ENCODE measurements around the gene FAM227A.
"Not testable (repeated sequence)": the region's sequence is repeated elsewhere in the genome, so short reads cannot be mapped to it uniquely, and the experiment has no call there.

Gene FAM227A

GRCh38 chr22:38611559-38611958, 44.6 kb downstream of the FAM227A start:
- no peak for DNase-seq (ENCODE audit: low read depth in 2 of 2)

DNA sequence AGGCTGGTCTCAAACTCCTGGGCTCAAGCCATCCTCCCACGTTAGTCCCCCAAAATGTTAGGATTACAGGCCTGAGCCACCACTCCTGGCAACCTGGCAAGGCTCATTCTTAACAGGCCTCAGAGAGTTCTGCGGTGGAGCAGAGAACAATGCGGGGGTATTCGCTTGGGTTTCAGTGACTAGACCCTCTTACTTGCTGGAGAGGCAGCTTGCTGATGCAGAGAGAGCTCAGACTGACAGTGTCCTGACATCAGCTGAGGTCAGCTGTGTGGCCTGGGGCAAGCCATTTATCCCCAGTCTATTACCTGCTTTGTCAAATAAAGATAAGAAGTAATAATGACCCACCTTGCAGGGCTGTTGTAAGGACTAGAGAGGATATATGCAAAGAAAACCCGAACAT, 46.0 kb downstream of the FAM227A start:
- DNase-seq (ENCODE audit: low read depth in 2 of 2) = no peak

GRCh38 chr22:38608992-38609750, 47.0 kb downstream of the FAM227A start:
- DNase-seq (ENCODE audit: low read depth in 2 of 2) = no peak

DNA sequence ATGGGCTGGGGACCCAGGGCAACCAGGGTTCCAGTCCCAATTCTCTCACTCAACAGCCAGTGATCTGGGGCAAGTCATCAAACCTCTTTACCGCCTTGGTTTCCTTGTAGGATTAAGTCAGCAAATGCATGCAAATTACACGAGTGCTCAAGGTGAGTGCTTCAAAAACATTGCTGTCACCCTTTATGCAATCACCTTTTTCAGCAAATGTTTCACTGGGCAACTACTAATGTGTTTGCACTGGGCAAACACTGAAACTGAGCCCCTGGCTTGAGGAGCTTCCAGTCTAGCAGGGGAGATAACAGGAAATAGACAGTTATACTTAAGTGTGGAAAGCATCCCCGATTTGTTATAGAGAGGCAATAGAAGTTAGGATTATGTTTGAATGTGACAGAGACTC, 48.5 kb downstream of the FAM227A start:
- no peak for DNase-seq (ENCODE audit: low read depth in 2 of 2)

DNA sequence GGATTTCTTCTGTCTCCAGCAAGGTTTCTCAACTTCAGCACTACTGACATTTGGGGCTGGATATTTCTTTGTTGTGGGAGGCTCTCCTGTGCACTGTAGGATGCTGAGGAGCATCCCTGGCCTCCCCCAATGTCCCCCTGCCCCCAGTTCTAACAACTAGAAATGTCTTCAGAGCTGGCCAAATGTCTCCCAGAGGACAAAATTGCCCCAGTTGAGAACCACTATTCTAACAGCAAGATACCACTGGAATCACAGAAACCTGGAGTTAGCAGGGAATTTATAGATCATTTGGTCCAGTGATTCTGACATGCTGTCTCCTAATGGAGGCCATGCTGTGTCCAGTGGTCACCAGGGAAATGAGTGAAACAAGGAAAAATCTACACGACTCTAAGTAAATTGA, 54.0 kb downstream of the FAM227A start:
- DNase-seq (ENCODE audit: low read depth in 2 of 2) = no peak

DNA sequence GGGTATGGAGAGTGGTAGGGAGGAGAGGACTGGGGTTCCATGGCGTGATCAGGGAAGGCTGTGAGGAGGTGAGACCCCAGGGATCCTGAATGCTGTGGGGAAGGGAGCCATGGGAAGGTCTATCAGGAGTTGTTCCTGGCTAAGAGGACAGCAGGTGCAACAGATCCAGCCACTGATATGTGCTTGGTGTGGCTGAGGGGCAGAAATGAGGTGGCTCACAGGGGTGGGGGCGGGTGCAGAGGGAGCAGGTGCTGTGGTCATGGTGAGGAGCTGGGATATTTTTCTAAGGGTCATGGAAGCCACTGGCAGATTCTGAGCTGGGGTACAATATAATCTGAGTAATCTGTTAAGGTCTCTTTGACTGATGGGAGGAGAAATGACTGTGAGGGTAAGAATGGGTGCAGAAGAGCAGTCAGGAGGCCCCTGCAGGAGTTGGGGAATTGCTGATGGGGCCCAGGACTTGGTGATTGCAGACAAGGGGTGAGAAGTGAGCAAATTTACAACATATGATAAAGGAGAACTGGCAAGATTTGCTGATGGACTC, 54.9 kb downstream of the FAM227A start:
- DNase-seq (ENCODE audit: low read depth in 2 of 2) = no peak

DNA sequence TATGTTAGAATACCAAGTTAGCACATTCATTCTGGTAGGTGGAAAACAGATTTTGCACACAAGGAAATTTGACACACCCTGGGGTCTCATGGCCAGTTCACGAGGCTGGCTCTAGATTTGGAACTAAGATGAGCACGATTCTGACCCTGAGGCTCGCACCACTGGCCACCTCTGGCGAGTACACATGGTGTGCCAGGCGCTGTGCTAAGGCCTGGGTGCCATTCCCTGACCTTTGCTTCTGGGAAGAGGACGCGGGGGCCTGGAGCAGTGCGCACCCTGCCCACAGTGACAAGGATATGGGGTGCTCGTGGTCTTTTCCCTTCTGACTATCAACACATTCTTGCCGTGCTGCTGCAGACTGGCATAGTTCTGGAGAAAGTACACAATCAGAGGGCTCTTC, 56.7 kb downstream of the FAM227A start:
- DNase-seq (ENCODE audit: low read depth in 2 of 2) = no peak

GRCh38 chr22:38582923-38583322, 73.3 kb downstream of the FAM227A start:
- DNase-seq (ENCODE audit: low read depth in 2 of 2) = not testable (repeated sequence)

GRCh38 chr22:38578505-38578904, 77.7 kb downstream of the FAM227A start:
- no peak for DNase-seq (ENCODE audit: low read depth in 2 of 2)

- DNase-seq (ENCODE audit: low read depth in 2 of 2) = peak in 1 of 2 donors; percentile 3
Observed at GRCh38 chr22:38572065-38572464, 84.1 kb downstream of the FAM227A start.

DNA sequence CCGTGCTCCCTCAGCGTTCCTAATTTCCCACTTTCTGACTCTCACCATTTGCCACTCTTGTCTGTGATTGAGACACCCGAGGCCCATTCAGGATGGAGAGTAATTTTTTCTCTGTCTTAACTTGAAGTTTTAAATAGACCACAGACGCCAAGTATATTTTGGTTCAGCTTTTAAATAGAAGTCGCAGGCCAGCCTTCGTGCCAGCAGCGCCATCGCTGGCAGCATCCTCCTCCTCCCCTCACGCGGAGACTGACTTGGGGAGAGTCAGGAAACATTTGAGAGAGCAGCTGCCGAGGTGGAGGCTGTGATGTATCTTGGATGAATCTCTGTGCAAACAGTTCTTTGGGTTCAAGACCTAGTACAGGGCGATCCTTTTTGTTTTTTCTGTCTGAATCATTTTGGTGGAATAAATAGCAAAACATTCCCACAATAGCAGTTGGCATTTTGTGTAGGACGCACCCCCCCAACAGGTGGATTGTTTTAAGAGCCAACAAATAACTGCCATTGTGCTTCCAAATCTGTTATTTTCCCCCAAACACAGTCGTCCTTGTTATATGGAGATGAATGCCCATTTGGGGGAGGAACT, 85.3 kb downstream of the FAM227A start:
- DNase-seq (ENCODE audit: low read depth in 2 of 2) = peak in 1 of 2 donors; percentile 2

GRCh38 chr22:38569972-38570778, 86.0 kb downstream of the FAM227A start, which contains the start of gene DMC1:
TSS of gene DMC1 (minus strand) at chr22:38570183. CDS start at chr22:38568256, 1,927 bp downstream.
- peak; percentile 94 to 98 for DNase-seq (ENCODE audit: low read depth in 2 of 2)

GRCh38 chr22:38569181-38569971, 86.8 kb downstream of the FAM227A start:
- DNase-seq (ENCODE audit: low read depth in 2 of 2) = no peak

DNA sequence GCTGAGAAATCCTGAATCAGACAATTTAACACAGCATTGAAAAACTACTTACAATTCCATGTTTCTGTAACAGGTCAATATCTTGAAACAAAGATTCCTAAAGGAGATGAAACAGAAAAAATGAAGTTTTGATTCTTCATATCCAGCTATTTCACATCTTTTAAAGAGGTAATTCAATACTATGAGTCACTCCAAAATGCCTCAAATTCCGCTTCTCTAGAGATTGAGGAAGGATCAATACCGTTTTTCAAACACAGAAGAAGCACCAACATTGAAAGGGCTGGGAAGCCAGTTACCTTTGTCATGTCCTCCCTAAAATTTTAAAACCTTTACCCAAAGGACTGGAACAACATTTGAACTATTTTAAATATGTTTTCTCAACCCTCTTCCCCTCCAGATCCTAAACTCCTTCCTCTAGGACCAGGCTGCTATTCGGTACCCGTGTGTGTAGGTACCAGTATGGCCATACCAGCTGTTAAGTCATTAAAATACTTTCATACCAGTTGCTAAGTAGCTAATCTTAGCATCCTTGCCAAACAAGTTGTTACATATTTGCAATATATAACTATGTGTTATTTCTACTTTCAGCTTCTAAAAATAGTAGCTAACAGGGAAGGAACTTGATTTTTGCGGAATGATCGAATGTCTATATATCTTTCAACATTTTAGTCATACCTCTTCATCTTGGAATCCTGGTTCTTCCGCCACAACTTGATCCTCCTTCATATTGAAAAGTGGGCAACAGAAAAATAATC, 88.5 kb downstream of the FAM227A start:
- DNase-seq (ENCODE audit: low read depth in 2 of 2) = no peak

- DNase-seq (ENCODE audit: low read depth in 2 of 2) = no peak
Observed at GRCh38 chr22:38566726-38567504, 89.3 kb downstream of the FAM227A start.

GRCh38 chr22:38565441-38565840, 90.8 kb downstream of the FAM227A start:
- DNase-seq (ENCODE audit: low read depth in 2 of 2) = no peak

DNA sequence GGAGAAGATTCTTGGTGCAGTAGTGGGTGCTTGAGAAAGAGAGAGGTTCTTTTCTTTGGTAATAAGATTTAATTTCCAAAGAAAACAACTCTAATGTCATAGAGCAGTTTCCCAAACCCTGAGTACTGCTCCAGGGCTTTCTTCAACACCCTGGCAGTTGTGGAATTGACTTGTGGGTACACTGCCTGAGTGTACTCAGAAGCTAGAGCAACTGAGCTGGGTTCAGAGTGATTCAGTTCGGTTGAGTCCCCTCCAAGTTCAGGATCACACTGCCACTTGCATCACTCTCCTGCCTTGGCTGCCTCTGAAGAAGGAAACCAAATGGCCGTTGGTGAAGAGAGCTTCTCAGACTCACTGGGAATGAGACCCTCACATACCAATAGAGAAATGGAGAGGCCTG, 91.5 kb downstream of the FAM227A start:
- DNase-seq (ENCODE audit: low read depth in 2 of 2) = no peak

- no peak for DNase-seq (ENCODE audit: low read depth in 2 of 2)
Observed at GRCh38 chr22:38554281-38554680, 101.9 kb downstream of the FAM227A start.

GRCh38 chr22:38549101-38549894, 106.9 kb downstream of the FAM227A start:
- DNase-seq (ENCODE audit: low read depth in 2 of 2) = no peak
